Ishikawa (cell line): Measurements from ENCODE around the gene EDNRA.

Source experiments
- CEBPB ChIP-seq: IDR thresholded peaks from 2 replicates; pipeline ENCODE4 v1.6.1; 2012
- CREB1 ChIP-seq: IDR thresholded peaks from 2 replicates; pipeline ENCODE4 v1.6.1; 2012; ENCODE audit warnings: low read depth
- EP300 ChIP-seq: IDR thresholded peaks from 2 replicates; pipeline ENCODE4 v1.6.1; 2012; ENCODE audit warnings: borderline replicate concordance
- FOXM1 ChIP-seq: IDR thresholded peaks from 2 replicates; pipeline ENCODE4 v1.6.1; 2012; ENCODE audit warnings: low read depth, borderline replicate concordance
- NFIC ChIP-seq: IDR thresholded peaks from 2 replicates; pipeline ENCODE4 v1.6.1; 2012
- RAD21 ChIP-seq: IDR thresholded peaks from 2 replicates; pipeline ENCODE4 v1.6.1; 2012; ENCODE audit warnings: low read depth
- REST ChIP-seq: IDR thresholded peaks from 2 replicates; pipeline ENCODE4 v1.6.1; 2012; ENCODE audit warnings: low read depth, mild to moderate bottlenecking
- TAF1 ChIP-seq: IDR thresholded peaks from 2 replicates; pipeline ENCODE4 v1.6.1; 2012; ENCODE audit warnings: low read depth, mild to moderate bottlenecking
- USF1 ChIP-seq: IDR thresholded peaks from 2 replicates; pipeline ENCODE4 v1.6.1; 2012

GRCh38 chr4:147590249-147590920, 109.5 kb downstream of the EDNRA start:
- no peak for TF ChIP-seq CREB1
- no peak for TF ChIP-seq NFIC
- TF ChIP-seq REST, result no peak
- no peak for TF ChIP-seq USF1
- TF ChIP-seq CEBPB, result no peak
- TF ChIP-seq TAF1, result no peak
- no peak for TF ChIP-seq FOXM1
- no peak for TF ChIP-seq EP300
- TF ChIP-seq RAD21, result peak; percentile 97
